Liver (tissue), 3 donors: ENCODE measurements around the gene C19orf12.

Source experiments
- GABPA ChIP-seq, 2 donors: IDR thresholded peaks in 1 of 2; conservative IDR thresholded peaks in 1 of 2; 2 replicates each; pipeline ENCODE4 v1.6.1; 2016; ENCODE audit warnings: antibody characterized with exemption in 2 of 2, mild to moderate bottlenecking in 1 of 2, moderate library complexity in 1 of 2
- RAD21 ChIP-seq, 2 donors: IDR thresholded peaks; 2 replicates each; pipeline ENCODE4 v1.6.1; 2016; ENCODE audit warnings: antibody characterized with exemption in 2 of 2, mild to moderate bottlenecking in 2 of 2
- YY1 ChIP-seq: IDR thresholded peaks from 2 replicates; pipeline ENCODE4 v1.6.1; 2016; ENCODE audit warnings: antibody characterized with exemption, mild to moderate bottlenecking
- TF ChIP-seq, protein P1 (sequence below): fragments of 150-350 bp; IDR thresholded peaks from 2 replicates; pipeline ENCODE4 v1.5.1; 2017; ENCODE audit warnings: improper control_type of control experiment, low read depth, low read length; ENCODE audit not compliant: missing input control
- TF ChIP-seq, protein P2 (sequence below): IDR thresholded peaks from 2 replicates; pipeline ENCODE4 v1.6.1; 2016; ENCODE audit warnings: antibody characterized with exemption
- TF ChIP-seq, protein P3 (sequence below): IDR thresholded peaks from 2 replicates; pipeline ENCODE4 v1.6.1; 2016; ENCODE audit warnings: antibody characterized with exemption, mild to moderate bottlenecking
- donor health status: healthy.
- donor health status: healthy.

GRCh38 chr19:29663861-29664752 is 51.0 kb downstream of the C19orf12 start:
- TF ChIP-seq, protein P1, sequence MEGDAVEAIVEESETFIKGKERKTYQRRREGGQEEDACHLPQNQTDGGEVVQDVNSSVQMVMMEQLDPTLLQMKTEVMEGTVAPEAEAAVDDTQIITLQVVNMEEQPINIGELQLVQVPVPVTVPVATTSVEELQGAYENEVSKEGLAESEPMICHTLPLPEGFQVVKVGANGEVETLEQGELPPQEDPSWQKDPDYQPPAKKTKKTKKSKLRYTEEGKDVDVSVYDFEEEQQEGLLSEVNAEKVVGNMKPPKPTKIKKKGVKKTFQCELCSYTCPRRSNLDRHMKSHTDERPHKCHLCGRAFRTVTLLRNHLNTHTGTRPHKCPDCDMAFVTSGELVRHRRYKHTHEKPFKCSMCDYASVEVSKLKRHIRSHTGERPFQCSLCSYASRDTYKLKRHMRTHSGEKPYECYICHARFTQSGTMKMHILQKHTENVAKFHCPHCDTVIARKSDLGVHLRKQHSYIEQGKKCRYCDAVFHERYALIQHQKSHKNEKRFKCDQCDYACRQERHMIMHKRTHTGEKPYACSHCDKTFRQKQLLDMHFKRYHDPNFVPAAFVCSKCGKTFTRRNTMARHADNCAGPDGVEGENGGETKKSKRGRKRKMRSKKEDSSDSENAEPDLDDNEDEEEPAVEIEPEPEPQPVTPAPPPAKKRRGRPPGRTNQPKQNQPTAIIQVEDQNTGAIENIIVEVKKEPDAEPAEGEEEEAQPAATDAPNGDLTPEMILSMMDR: no peak
- TF ChIP-seq YY1 (no peak), RAD21 (IDR thresholded peaks at IDR 0.05) (no peak), GABPA (IDR thresholded peaks at IDR 0.05 in 1 of 2, conservative IDR thresholded peaks at IDR 0.05 in 1 of 2) (no peak)
- TF ChIP-seq, protein P2, sequence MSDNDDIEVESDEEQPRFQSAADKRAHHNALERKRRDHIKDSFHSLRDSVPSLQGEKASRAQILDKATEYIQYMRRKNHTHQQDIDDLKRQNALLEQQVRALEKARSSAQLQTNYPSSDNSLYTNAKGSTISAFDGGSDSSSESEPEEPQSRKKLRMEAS: no peak
- TF ChIP-seq, protein P3, sequence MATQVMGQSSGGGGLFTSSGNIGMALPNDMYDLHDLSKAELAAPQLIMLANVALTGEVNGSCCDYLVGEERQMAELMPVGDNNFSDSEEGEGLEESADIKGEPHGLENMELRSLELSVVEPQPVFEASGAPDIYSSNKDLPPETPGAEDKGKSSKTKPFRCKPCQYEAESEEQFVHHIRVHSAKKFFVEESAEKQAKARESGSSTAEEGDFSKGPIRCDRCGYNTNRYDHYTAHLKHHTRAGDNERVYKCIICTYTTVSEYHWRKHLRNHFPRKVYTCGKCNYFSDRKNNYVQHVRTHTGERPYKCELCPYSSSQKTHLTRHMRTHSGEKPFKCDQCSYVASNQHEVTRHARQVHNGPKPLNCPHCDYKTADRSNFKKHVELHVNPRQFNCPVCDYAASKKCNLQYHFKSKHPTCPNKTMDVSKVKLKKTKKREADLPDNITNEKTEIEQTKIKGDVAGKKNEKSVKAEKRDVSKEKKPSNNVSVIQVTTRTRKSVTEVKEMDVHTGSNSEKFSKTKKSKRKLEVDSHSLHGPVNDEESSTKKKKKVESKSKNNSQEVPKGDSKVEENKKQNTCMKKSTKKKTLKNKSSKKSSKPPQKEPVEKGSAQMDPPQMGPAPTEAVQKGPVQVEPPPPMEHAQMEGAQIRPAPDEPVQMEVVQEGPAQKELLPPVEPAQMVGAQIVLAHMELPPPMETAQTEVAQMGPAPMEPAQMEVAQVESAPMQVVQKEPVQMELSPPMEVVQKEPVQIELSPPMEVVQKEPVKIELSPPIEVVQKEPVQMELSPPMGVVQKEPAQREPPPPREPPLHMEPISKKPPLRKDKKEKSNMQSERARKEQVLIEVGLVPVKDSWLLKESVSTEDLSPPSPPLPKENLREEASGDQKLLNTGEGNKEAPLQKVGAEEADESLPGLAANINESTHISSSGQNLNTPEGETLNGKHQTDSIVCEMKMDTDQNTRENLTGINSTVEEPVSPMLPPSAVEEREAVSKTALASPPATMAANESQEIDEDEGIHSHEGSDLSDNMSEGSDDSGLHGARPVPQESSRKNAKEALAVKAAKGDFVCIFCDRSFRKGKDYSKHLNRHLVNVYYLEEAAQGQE: no peak
